HCT116 (cell line): Measurements from ENCODE around the gene SEC24D.

Source experiments
- ATF3 ChIP-seq: IDR thresholded peaks from 2 replicates; pipeline ENCODE4 v1.6.1; 2012
- CEBPB ChIP-seq: IDR thresholded peaks from 2 replicates; pipeline ENCODE4 v1.6.1; 2012; ENCODE audit warnings: low read depth
- CTCF ChIP-seq, 3 experiments: fragments of 200-600 bp in 1 of 3; sonication (generic) in 1 of 3; IDR thresholded peaks in 2 of 3; conservative IDR thresholded peaks in 1 of 3; 2 replicates each; pipeline ENCODE4 v1.5.1; 2012 to 2017; ENCODE audit warnings: low read depth in 2 of 3, low read length in 2 of 3, antibody characterized with exemption in 1 of 3, borderline replicate concordance in 1 of 3, control low read depth in 1 of 3, mild to moderate bottlenecking in 1 of 3, mixed read lengths in 1 of 3, mixed run types in 1 of 3, moderate library complexity in 1 of 3; ENCODE audit not compliant: insufficient read depth in 1 of 3
- ELF1 ChIP-seq: IDR thresholded peaks from 2 replicates; pipeline ENCODE4 v1.6.1; 2012; ENCODE audit warnings: low read depth, borderline replicate concordance
- EZH2 ChIP-seq: fragments of 200-600 bp; sonication (generic); IDR thresholded peaks from 2 replicates; pipeline ENCODE4 v1.6.1; 2017; ENCODE audit warnings: antibody characterized with exemption, mixed run types
- EZH2phosphoT487 ChIP-seq: fragments of 200-600 bp; IDR thresholded peaks from 2 replicates; pipeline ENCODE4 v1.6.1; 2018; ENCODE audit warnings: antibody characterized with exemption, borderline replicate concordance
- FOSL1 ChIP-seq: IDR thresholded peaks from 2 replicates; pipeline ENCODE4 v1.6.1; 2012; ENCODE audit warnings: low read depth
- MAX ChIP-seq: IDR thresholded peaks from 2 replicates; pipeline ENCODE4 v1.6.1; 2012
- POLR2A ChIP-seq: IDR thresholded peaks from 2 replicates; pipeline ENCODE4 v1.7.0; 2011; ENCODE audit warnings: borderline replicate concordance; ENCODE audit not compliant: insufficient read depth, insufficient read length; ENCODE audit errors: extremely low read depth
- POLR2AphosphoS5 ChIP-seq: IDR thresholded peaks from 2 replicates; pipeline ENCODE4 v1.6.1; 2011; ENCODE audit warnings: mild to moderate bottlenecking, low read depth, low read length, moderate library complexity
- RAD21 ChIP-seq: IDR thresholded peaks from 2 replicates; pipeline ENCODE4 v1.6.1; 2012; ENCODE audit warnings: low read depth, mild to moderate bottlenecking
- REST ChIP-seq: IDR thresholded peaks from 2 replicates; pipeline ENCODE4 v1.6.1; 2012; ENCODE audit warnings: low read depth
- SP1 ChIP-seq: IDR thresholded peaks from 2 replicates; pipeline ENCODE4 v1.6.1; 2012; ENCODE audit warnings: low read depth
- ZFX ChIP-seq: fragments of 450-650 bp; IDR thresholded peaks from 2 replicates; pipeline ENCODE4 v1.6.1; 2017

GRCh38 chr4:118877797-118878196 lies 41.9 kb upstream of the SEC24D start:
- TF ChIP-seq SP1 (no peak), FOSL1 (no peak), MAX (no peak), POLR2A (no peak), EZH2phosphoT487 (no peak), POLR2AphosphoS5 (no peak), ATF3 (no peak), EZH2 (no peak), CTCF (IDR thresholded peaks at IDR 0.05 in 2 of 3, conservative IDR thresholded peaks at IDR 0.05 in 1 of 3; ENCODE audit: borderline replicate concordance in 1 of 3, insufficient read depth in 1 of 3, low read depth in 2 of 3, low read length in 2 of 3) (no peak), CEBPB (no peak), REST (no peak), ELF1 (no peak), ZFX (no peak), RAD21 (no peak)
